KBM-7 (cell line): ENCODE measurements around the gene RNF123.
A peak's percentile ranks its signal among the peaks of the same experiment; 100 is the strongest.
"Not testable (repeated sequence)": the region's sequence is repeated elsewhere in the genome, so short reads cannot be mapped to it uniquely, and the experiment has no call there.

ENCODE experiments used
- DNase-seq: peaks from one replicate; pipeline ENCODE4 v3.0.0-alpha.2; 2015
- in situ Hi-C: fragments of 300-500 bp; cut with MboI; formaldehyde crosslinking; loops from 2 replicates; pipeline ENCODE4 v1.14.3; 2020; ENCODE audit warnings: low sequenced_read_pairs, low pct_unique_long_range_greater_than_20kb, mixed read lengths

The RNF123 gene

GRCh38 chr3:49695350-49696015 lies 6.1 kb downstream of the RNF123 start:
- DNase-seq, in situ Hi-C loops: not testable (repeated sequence)

GRCh38 chr3:49699281-49699979 lies 10.1 kb downstream of the RNF123 start:
- no peak for DNase-seq
- in situ Hi-C loops: no loop called here

GRCh38 chr3:49700014-49700413 lies 10.7 kb downstream of the RNF123 start:
- DNase-seq: no peak
- in situ Hi-C loops: no loop called here

GRCh38 chr3:49700453-49701128 lies 11.2 kb downstream of the RNF123 start:
- no peak for DNase-seq
- in situ Hi-C loops: no loop called here

- DNase-seq: no peak
- in situ Hi-C loops: no loop called here
Observed at GRCh38 chr3:49701388-49702077, 12.2 kb downstream of the RNF123 start.

GRCh38 chr3:49702672-49703071 lies 13.3 kb downstream of the RNF123 start:
- in situ Hi-C loops: no loop called here
- no peak for DNase-seq

GRCh38 chr3:49703443-49703927 lies 14.1 kb downstream of the RNF123 start:
- peak; percentile 82 for DNase-seq
- in situ Hi-C loops: no loop called here

GRCh38 chr3:49703956-49704355 lies 14.6 kb downstream of the RNF123 start:
- in situ Hi-C loops: no loop called here
- no peak for DNase-seq

- no peak for DNase-seq
- in situ Hi-C loops: no loop called here
Observed at GRCh38 chr3:49704629-49705028, 15.3 kb downstream of the RNF123 start.

GRCh38 chr3:49705390-49705960 lies 16.1 kb downstream of the RNF123 start:
- in situ Hi-C loops: no loop called here

GRCh38 chr3:49706456-49707112 lies 17.2 kb downstream of the RNF123 start:
- no peak for DNase-seq
- in situ Hi-C loops: no loop called here

More at GRCh38 chr3:49705390-49705960, 16.1 kb downstream of the RNF123 start:
- DNase-seq: no peak

GRCh38 chr3:49707113-49707480 lies 17.7 kb downstream of the RNF123 start:
- DNase-seq: no peak
- in situ Hi-C loops: no loop called here

- no peak for DNase-seq
- in situ Hi-C loops: no loop called here
Observed at GRCh38 chr3:49709852-49710251, 20.5 kb downstream of the RNF123 start.

- in situ Hi-C loops: no loop called here
- no peak for DNase-seq
Observed at GRCh38 chr3:49711489-49711888, 22.1 kb downstream of the RNF123 start.

GRCh38 chr3:49712166-49712565 lies 22.8 kb downstream of the RNF123 start:
- no peak for DNase-seq
- in situ Hi-C loops: no loop called here

GRCh38 chr3:49712631-49713317 lies 23.4 kb downstream of the RNF123 start:
- in situ Hi-C loops: no loop called here

GRCh38 chr3:49713336-49714105 lies 24.2 kb downstream of the RNF123 start:
- in situ Hi-C loops: no loop called here
- DNase-seq: no peak

More at GRCh38 chr3:49712631-49713317, 23.4 kb downstream of the RNF123 start:
- no peak for DNase-seq
